ENCODE measurements around the gene PLEKHO2. TPM values are rescaled to one million over a fixed set of nuclear protein-coding genes. Genes with fewer than 3 reads are reported as not detected.
A peak's percentile ranks its signal among the peaks of the same experiment; 100 is the strongest.

Gene PLEKHO2
- polyA plus RNA-seq, 3 donors = 54.1 to 93.5 (median 78.0) TPM

GRCh38 chr15:64905941-64906340 is 64.2 kb downstream of the PLEKHO2 start:
- H3K4me3 ChIP-seq (replicated peaks in 1 of 3; ENCODE audit: low read depth in 2 of 3, low read length in 3 of 3) = peak overlapping the region in 1 of 3 experiments; percentile 65

DNA sequence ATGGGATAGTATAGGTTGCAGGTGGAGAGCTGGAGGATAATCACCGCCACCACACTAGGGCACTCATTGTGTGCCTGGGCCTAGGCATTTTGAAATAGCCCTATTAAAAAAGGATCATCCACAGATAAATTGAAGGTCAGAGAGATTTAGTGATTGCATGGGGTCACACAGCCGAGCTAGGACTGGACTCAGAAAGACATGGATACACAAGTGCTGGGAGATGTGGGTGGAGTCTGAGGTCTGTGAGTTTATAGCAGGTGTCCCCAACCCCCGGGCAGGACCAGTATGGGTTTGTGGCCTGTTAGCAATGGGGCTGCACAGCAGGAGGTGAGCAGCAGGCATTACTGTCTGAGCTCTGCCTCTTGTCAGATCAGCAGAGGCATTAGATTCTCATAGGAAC is 64.7 kb downstream of the PLEKHO2 start:
- Histone ChIP-seq H3K4me3 (replicated peaks in 1 of 3; ENCODE audit: low read depth in 2 of 3, low read length in 3 of 3) (no peak overlapping the region), H3K79me2 (ENCODE audit: insufficient read depth, low read length) (no peaks in the 10 kb centered on the region), H3K9me3 (replicated peaks in 1 of 2; ENCODE audit: control insufficient read depth in 1 of 2, insufficient read depth in 1 of 2, low read length in 2 of 2) (peaks cover 0 to 3% of the 10 kb centered on the region in 2 donors), H4K20me1 (ENCODE audit: insufficient read depth, low read length) (no peaks in the 10 kb centered on the region), H3K27me3 (ENCODE audit: control insufficient read depth in 2 of 2, insufficient read depth in 2 of 2, low read length in 2 of 2) (peaks cover 8 to 18% of the 10 kb centered on the region in 2 donors), H3K9ac (ENCODE audit: insufficient read depth, low read length, poor library complexity, severe bottlenecking) (no peak overlapping the region), H3K4me2 (replicated peaks; ENCODE audit: extremely low read depth, low read length, poor library complexity, severe bottlenecking) (no peak overlapping the region), H3K27ac (ENCODE audit: low read depth in 1 of 2, low read length in 2 of 2) (no peak overlapping the region), H2AFZ (ENCODE audit: insufficient read depth, low read depth, low read length, poor library complexity, severe bottlenecking) (no peak overlapping the region), H3K4me1 (ENCODE audit: control insufficient read depth in 1 of 2, insufficient read depth in 2 of 2, low read length in 2 of 2) (peaks cover 20 to 30% of the 10 kb centered on the region in 2 donors), H3K36me3 (replicated peaks in 1 of 2; ENCODE audit: control insufficient read depth in 1 of 2, insufficient read depth in 2 of 2, low read length in 2 of 2) (no peaks in the 10 kb centered on the region)
- H3K36me3 Mint-ChIP-seq = peaks cover 0 to 15% of the 10 kb centered on the region in 2 donors
- peaks cover 0 to 8% (median 3%) of the 10 kb centered on the region in 7 donors for H3K9me3 Mint-ChIP-seq
- WGBS (ENCODE audit: insufficient coverage) = 100% methylated on average over 2 of the region's 3 CpGs
- H3K4me1 Mint-ChIP-seq = peaks cover 36% of the 10 kb centered on the region
- H3K27ac Mint-ChIP-seq = no peak overlapping the region
- no peak overlapping the region for H3K4me3 Mint-ChIP-seq
- DNase-seq = no peak
- H3K27me3 Mint-ChIP-seq (ENCODE audit: low read depth in 3 of 3) = peaks cover 19 to 27% (median 26%) of the 10 kb centered on the region in 3 donors
- intact Hi-C loops (cut with micrococcal nuclease) = loop anchor here (5.0 kb wide), 3 partner anchors 39 to 174 kb away; no protein-coding TSS in a partner anchor
- no peak for TF ChIP-seq CTCF (IDR thresholded peaks at IDR 0.05)

More at GRCh38 chr15:64905941-64906340, 64.2 kb downstream of the PLEKHO2 start:
- Histone ChIP-seq H2AFZ (ENCODE audit: insufficient read depth, low read depth, low read length, poor library complexity, severe bottlenecking) (no peak overlapping the region), H3K36me3 (replicated peaks in 1 of 2; ENCODE audit: control insufficient read depth in 1 of 2, insufficient read depth in 2 of 2, low read length in 2 of 2) (no peaks in the 10 kb centered on the region), H3K27me3 (ENCODE audit: control insufficient read depth in 2 of 2, insufficient read depth in 2 of 2, low read length in 2 of 2) (peaks cover 4 to 13% of the 10 kb centered on the region in 2 donors), H3K4me2 (replicated peaks; ENCODE audit: extremely low read depth, low read length, poor library complexity, severe bottlenecking) (no peak overlapping the region), H3K4me1 (ENCODE audit: control insufficient read depth in 1 of 2, insufficient read depth in 2 of 2, low read length in 2 of 2) (peaks cover 17 to 26% of the 10 kb centered on the region in 2 donors), H3K9ac (ENCODE audit: insufficient read depth, low read length, poor library complexity, severe bottlenecking) (no peak overlapping the region), H3K27ac (ENCODE audit: low read depth in 1 of 2, low read length in 2 of 2) (no peak overlapping the region), H3K79me2 (ENCODE audit: insufficient read depth, low read length) (no peaks in the 10 kb centered on the region), H4K20me1 (ENCODE audit: insufficient read depth, low read length) (no peaks in the 10 kb centered on the region), H3K9me3 (replicated peaks in 1 of 2; ENCODE audit: control insufficient read depth in 1 of 2, insufficient read depth in 1 of 2, low read length in 2 of 2) (peaks cover 3 to 8% of the 10 kb centered on the region in 2 donors)
- 98% methylated on average over 7 of the region's 9 CpGs for WGBS (ENCODE audit: insufficient coverage)
- no peak overlapping the region for H3K4me3 Mint-ChIP-seq
- peaks cover 14 to 23% (median 22%) of the 10 kb centered on the region in 3 donors for H3K27me3 Mint-ChIP-seq (ENCODE audit: low read depth in 3 of 3)
- no peak for TF ChIP-seq CTCF (IDR thresholded peaks at IDR 0.05)
- peaks cover 31% of the 10 kb centered on the region for H3K4me1 Mint-ChIP-seq
- H3K9me3 Mint-ChIP-seq = peaks cover 2 to 8% (median 7%) of the 10 kb centered on the region in 7 donors
- H3K36me3 Mint-ChIP-seq = peaks cover 0 to 17% of the 10 kb centered on the region in 2 donors
- no peak for DNase-seq
- intact Hi-C loops (cut with micrococcal nuclease) = loop anchor here (2.0 to 5.0 kb wide), 5 partner anchors 39 to 175 kb away; no protein-coding TSS in a partner anchor
- H3K27ac Mint-ChIP-seq = peak overlapping the region in 1 of 7 donors; percentile 73

Data from CD14-positive monocyte (primary cell).